ENCODE data around the gene NOVA1. TPM values are rescaled to one million over a fixed set of nuclear protein-coding genes. Genes with fewer than 3 reads are reported as not detected.

NOVA1 gene
- total and polyA plus RNA-seq, 2 of the 13 experiments (the other 11 are each of a cell fraction or from before 2014, with no cell fraction given), result 0.13 TPM

GRCh38 chr14:26398616-26399015 is 199.2 kb downstream of the NOVA1 start:
- no TSS peak for BruUV-seq (replicated peaks)
- intact Hi-C loops (cut with micrococcal nuclease; ENCODE audit: unreplicated experiment), result no loop called here

More at GRCh38 chr14:26398616-26399015, 199.2 kb downstream of the NOVA1 start:
- H3K9ac ChIP-seq (ENCODE audit: insufficient read depth, low read depth, low read length), result no peak overlapping the region
- no peak overlapping the region for H3K4me3 ChIP-seq (replicated peaks in 1 of 3; ENCODE audit: insufficient read depth in 1 of 3, low read depth in 2 of 3, low read length in 3 of 3)
- CTCF ChIA-PET (ENCODE audit: low intra/inter-chr PET ratio, low total read pairs), result no interaction called here
- FAIRE-seq (no peak), ATAC-seq (no peak), DNase-seq (ENCODE audit: low spot score) (no peak)
- no peaks in the 10 kb centered on the region for H3K36me3 ChIP-seq (replicated peaks in 1 of 2; ENCODE audit: control insufficient read depth in 1 of 2, insufficient read depth in 2 of 2, low read length in 2 of 2)
- in situ Hi-C loops (cut with HindIII; ENCODE audit: extremely low pct_ligation_motif_present, low pct_unique_long_range_greater_than_20kb), result no loop called here
- H3K4me1 ChIP-seq (ENCODE audit: insufficient read depth, low read length), result no peaks in the 10 kb centered on the region
- POLR2A ChIA-PET, result no interaction called here
- H2AFZ ChIP-seq (ENCODE audit: low read length), result no peak overlapping the region
- H4K20me1 ChIP-seq (ENCODE audit: insufficient read depth, low read length), result no peaks in the 10 kb centered on the region
- peaks cover 86% of the 10 kb centered on the region for H3K9me3 ChIP-seq (ENCODE audit: low read length)
- H3K27me3 ChIP-seq (ENCODE audit: control insufficient read depth in 1 of 2, insufficient read depth in 2 of 2, low read length in 2 of 2), result no peaks in the 10 kb centered on the region
- H3K4me2 ChIP-seq (ENCODE audit: low read depth, low read length), result no peak overlapping the region
- no peak overlapping the region for H3K27ac ChIP-seq (ENCODE audit: extremely low read length, insufficient read depth, low read length)
- H3K79me2 ChIP-seq (ENCODE audit: insufficient read depth, low read length), result no peaks in the 10 kb centered on the region
- TF ChIP-seq POGZ (CRISPR knock-in tag; IDR thresholded peaks at IDR 0.05) (no peak), ZBTB10 (CRISPR knock-in tag; IDR thresholded peaks at IDR 0.05; ENCODE audit: borderline replicate concordance) (no peak), TSC22D2 (CRISPR knock-in tag; IDR thresholded peaks at IDR 0.05; ENCODE audit: borderline replicate concordance) (no peak), ZNF724P (CRISPR knock-in tag; IDR thresholded peaks at IDR 0.05; ENCODE audit: borderline replicate concordance) (no peak), ZBTB46 (CRISPR knock-in tag; IDR thresholded peaks at IDR 0.05; ENCODE audit: borderline replicate concordance) (no peak)
